NOMO-1 treated with dmso at 0.1 percent for 144 hours (cell line): ENCODE data around the gene GOLGA6L9.
"Not testable (repeated sequence)": the region's sequence is repeated elsewhere in the genome, so short reads cannot be mapped to it uniquely, and the experiment has no call there.

Source experiments
- DNase-seq: peaks from one replicate; lab custom pipeline; 2025; ENCODE audit not compliant: unreplicated experiment; lab: John Stamatoyannopoulos, UW

Gene GOLGA6L9, protein sequence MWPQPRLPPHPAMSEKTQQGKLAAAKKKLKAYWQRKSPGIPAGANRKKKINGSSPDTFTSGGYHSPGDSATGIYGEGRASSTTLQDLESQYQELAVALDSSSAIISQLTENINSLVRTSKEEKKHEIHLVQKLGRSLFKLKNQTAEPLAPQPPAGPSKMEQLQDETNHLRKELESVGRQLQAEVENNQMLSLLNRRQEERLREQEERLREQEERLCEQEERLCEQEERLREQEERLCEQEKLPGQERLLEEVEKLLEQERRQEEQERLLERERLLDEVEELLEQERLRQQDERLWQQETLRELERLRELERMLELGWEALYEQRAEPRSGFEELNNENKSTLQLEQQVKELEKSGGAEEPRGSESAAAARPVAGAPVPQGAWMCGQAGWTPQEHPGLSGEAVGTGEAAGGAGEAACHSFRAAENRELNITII

GRCh38 chr15:82429693-82430092 is at the start of gene GOLGA6L9:
TSS of gene GOLGA6L9 (plus strand) at chr15:82429816. CDS start at chr15:82430080, 264 bp downstream.
- DNase-seq: not testable (repeated sequence)

DNA sequence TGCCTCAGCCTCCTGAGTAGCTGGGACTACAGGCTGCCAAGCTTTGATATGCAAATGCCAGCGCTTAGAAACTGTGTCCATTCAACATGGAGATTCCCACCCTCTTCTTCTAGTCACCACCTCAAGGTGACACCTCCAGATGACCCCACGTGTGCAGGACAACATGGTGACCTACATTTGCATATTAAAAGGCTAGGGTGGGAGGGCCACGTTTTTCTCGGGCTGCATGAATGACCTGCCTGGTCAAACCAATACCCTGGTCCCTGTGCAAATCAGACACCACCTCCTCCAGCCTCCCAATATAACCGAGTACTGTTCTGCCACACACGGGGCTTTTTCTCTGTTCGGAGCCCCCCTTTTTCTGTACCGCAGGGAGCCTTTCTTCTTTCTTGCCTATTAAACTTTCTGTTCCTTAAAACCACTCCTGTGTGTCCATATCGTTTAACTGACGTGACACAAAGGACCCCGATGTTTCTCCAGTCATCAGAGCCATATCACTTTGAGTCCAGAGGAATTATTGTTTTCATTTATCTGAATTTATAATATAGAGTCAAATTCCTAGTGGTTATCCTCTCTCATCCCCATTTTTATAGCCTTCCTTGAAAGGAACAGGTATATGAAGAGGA is 48.2 kb upstream of the GOLGA6L9 start:
- DNase-seq: not testable (repeated sequence)

DNA sequence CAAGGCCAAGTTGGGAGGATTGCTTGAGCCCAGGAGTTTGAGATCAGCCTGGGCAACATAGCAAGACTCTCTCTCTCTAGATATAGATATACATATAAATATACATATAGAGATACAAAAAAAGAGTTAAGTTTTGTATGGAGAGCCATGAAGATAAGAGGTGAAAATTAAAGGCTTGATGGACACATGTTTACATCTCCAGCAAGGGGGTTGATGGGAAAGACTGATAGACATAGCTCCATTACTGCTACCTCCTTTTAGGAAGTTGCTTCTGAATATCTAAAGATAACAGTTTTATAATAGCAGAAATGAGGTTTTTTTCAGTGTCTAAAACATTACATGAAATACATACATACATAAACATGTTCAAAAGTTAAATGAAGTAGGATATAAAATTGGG is 42.4 kb upstream of the GOLGA6L9 start:
- not testable (repeated sequence) for DNase-seq

DNA sequence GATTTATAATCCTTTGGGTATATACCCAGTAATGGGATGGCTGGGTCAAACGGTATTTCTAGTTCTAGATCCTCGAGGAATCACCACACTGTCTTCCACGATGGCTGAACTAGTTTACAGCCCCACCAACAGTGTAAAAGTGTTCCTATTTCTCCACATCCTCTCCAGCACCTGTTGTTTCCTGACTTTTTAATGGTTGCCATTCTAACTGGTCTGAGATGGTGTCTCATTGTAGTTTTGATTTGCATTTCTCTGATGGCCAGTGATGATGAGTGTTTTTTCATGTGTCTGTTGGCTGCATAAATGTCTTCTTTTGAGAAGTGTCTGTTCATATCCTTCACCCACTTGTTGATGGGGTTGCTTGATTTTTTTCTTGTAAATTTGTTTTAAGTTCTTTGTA is 39.5 kb upstream of the GOLGA6L9 start:
- DNase-seq: not testable (repeated sequence)

GRCh38 chr15:82392077-82392476 is 37.5 kb upstream of the GOLGA6L9 start:
- not testable (repeated sequence) for DNase-seq

DNA sequence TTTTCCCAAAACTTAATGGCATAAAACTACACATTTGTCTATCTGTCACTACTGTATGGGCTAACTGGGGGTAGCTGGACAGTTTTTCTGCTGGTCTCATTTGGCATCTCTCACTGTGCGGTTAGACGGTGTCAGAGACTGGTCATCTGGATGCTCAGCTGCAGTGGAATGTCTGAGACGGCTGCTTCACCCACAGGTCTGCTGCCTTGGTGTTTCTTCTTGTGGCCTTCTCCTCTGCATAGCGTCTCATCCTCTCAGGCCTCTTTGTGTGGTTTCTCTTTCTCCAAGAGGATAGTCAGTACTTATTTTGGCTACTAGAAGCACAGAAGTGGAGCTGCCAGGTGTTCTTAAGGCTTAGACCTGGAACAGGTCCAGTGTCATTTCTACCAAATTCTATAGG is 35.9 kb upstream of the GOLGA6L9 start:
- no peak for DNase-seq

GRCh38 chr15:82395788-82396187 is 33.8 kb upstream of the GOLGA6L9 start:
- DNase-seq: not testable (repeated sequence)

DNA sequence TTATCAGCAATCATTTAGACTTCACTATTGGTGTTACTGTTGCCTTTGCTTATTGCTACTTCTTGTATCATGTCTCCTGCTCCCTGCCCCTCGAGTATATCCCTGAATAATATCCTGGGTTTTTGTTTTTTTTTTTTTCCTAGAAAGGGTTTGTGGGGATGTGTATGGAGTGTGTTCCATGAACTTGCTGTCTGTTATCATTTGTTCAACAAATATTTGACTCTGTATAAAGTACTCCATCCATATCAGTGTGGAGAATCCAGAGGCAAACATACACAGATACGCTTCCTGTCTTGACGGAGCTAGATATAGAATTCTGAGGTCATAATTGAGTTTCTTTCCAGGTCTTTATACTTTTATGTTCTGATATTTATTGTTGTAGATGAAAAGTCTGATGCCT is 31.8 kb upstream of the GOLGA6L9 start:
- DNase-seq: no peak

DNA sequence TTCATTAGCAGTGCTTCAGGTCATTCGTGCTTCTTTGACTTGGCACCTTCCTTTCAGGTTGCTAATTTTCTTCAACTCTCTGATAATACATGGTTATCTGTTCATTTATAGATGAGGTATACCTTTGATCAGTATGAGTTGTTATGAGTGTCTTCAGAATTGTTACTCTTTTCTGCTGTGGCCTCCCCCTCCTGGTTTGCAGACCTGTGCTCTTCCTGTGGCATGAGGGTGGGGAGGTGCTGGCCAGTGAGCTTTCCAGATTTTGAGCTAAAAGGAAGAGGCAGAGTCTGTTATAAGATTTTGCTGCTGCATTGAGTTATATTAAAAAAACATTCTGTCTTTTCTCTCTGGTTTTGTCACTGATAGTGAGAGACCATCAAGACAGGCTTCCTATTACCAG is 30.8 kb upstream of the GOLGA6L9 start:
- DNase-seq: no peak

GRCh38 chr15:82399366-82400103 is 30.1 kb upstream of the GOLGA6L9 start:
- not testable (repeated sequence) for DNase-seq

GRCh38 chr15:82401918-82402317 is 27.7 kb upstream of the GOLGA6L9 start:
- DNase-seq: not testable (repeated sequence)

DNA sequence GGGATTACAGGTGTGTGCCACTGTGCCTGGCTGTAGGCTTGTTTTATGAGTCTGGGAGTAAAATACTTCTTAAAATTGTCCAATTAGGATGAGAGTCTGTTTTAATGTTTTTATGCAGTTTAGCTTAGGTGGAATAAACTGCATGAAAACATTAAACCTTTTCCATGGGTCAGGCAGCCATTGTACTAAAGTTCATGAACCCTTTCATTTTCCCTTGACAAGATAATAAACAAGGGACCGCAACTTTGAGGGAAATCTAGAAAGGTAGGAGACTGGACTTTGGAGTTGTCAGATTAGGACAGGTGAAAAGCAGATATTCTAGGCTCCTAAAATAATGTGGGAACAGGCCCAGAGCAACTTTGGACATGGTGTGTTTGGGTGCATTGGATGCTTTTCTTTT is 27.3 kb upstream of the GOLGA6L9 start:
- not testable (repeated sequence) for DNase-seq

GRCh38 chr15:82406211-82406610 is 23.4 kb upstream of the GOLGA6L9 start:
- DNase-seq: not testable (repeated sequence)

DNA sequence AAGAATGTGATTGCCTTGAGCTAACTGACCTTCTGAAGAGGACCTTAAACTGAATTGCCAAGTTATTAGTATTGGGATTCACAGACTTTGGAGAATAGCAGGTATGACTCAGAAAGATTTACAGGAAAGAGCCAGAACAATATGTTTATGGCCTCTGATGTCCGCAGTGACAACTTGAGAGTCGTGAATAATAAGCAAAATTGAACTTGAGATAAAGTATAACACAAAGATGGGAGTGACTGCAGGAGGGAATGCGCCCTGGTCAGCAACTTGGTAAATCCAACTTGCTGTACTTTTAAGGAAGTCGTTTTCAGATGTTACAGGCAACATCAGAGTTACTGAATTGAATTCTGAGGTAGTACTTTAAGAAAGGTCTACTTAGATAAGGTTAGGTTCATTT is 19.3 kb upstream of the GOLGA6L9 start:
- DNase-seq: not testable (repeated sequence)

DNA sequence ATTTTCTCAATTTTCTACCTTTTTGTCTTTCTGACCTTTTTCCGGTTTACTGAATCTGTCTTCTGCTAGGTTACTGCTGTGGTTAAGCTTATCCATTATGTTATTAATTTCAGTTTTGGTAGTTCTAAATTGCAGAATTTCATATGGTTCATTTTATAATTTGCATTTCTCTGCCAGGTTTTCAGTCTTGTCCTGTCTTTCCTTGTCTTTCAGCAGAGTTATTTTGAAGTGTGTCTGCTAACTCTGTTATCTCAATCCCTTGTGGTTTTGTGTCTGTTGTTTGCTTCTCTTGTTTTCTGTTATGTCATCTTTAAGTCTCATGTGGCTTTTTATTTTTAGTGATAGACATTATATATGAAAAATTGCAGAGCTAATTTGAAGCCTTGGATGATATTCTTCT is 18.0 kb upstream of the GOLGA6L9 start:
- DNase-seq: not testable (repeated sequence)

DNA sequence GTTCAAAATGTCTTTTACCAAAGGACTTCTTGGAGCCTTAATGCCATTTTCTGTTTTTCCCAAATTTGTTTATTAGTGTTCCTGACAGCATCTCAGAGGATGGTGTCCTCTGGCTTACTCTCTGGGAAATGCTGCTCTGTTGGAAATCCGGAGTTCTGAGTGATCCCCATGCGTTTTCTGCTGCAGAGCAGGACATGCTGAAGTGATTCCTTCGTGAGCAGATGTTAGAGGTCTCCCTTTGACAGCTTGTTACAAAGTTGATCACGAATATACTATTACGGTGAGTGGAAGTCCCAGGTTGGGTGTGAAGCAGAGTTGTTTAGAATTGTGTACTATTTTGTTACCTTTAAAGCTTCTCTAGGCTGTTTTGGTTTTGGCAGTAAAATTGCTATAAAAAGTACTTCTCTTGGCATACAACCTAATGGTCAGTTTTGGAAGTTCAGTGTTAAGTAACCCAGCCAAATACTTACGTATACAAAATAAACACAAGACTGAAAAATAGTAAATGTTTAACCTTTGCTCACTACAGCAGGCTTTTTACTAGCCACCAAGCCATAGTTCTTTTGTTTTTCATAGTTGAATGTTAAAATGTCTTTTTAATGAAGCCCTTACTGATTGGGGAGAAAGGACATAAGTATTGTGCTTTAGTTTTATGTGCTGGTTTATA is 15.0 kb upstream of the GOLGA6L9 start:
- DNase-seq: not testable (repeated sequence)

DNA sequence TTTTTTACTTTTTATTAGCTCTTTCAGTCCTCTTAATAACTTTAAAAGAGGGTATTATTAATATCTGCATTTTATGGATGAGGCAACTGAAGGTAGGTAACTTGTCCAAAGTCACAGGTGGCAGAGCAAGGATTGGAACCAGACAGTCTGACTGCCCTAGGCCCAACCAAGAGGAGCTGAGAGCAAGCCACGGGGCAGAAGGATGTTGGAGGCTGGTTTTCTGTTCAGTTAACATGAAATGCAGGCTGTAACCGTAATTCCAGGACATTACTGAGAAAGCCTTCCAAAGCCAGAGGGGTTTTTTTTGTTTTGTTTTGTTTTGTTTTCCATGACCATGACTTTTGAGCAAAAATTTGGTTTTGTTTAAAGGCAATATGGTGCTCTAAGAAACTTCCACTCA is 9.1 kb upstream of the GOLGA6L9 start:
- DNase-seq: not testable (repeated sequence)

DNA sequence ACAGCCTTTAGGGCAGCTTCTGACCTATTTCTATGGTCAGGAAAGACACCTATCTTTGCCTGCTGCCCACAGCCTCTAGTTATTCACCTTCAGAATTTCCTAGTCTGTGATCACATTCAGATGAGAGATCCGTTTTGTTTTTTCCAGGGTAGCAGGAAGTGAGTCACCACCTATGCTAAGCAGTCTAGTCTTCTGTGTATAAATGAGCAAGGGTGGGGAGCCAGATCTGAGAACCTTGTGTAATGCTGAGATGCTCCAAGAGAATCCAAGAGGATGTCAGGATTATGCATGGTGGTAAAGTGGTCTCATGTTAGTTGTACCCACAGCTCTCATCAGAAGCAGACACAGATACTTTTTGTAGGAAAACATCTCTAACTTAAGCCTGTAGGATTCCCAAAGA is 8.7 kb upstream of the GOLGA6L9 start:
- DNase-seq: not testable (repeated sequence)

- DNase-seq: not testable (repeated sequence)
These were observed 2.5 kb upstream of the GOLGA6L9 start for GRCh38 chr15:82427117-82427516.

GRCh38 chr15:82445420-82445819 is 15.8 kb downstream of the GOLGA6L9 start:
- not testable (repeated sequence) for DNase-seq

DNA sequence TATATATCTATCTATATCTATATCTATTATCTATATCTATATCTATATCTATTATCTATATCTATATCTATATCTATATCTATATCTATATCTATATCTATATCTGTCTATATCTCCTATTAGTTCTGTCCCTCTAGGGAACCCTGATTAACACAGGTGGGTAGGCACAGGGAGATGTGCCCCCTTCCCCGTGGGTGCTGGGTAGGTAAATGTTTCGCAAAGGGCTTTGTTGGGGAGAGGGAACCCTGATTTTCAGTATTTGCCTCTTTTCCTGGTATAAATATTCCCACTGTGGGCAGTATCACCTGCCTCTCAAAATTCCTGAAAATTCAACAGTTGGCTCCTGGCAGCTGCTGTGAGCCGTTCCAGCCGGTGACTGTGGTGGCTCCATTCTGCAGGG is 27.7 kb downstream of the GOLGA6L9 start:
- DNase-seq: not testable (repeated sequence)
